Activated T-cell treated with anti-CD3 and anti-CD28 coated beads, Interleukin-2, amount 50 U/mL, for 72 hours (primary cell): Measurements from ENCODE around the gene PALLD. TPM values are rescaled to one million over a fixed set of nuclear protein-coding genes. Genes with fewer than 3 reads are reported as not detected.

Experiments used
- ATAC-seq, 2 donors: fragments of 150-1000 bp; cut with Tn5 transposase; replicated peaks in 1 of 2; 2 replicates each; pipeline ENCODE4 v1.10.0; 2021; ENCODE audit warnings: moderate library complexity in 2 of 2, mild to moderate bottlenecking in 1 of 2
- DNase-seq, 2 donors: peaks; one replicate each; pipeline ENCODE4 v3.0.0; 2021 to 2022; ENCODE audit warnings: mixed read lengths in 1 of 2
- H3K27ac Mint-ChIP-seq: one replicate; pipeline ENCODE4 v1.8.0; 2022; ENCODE audit warnings: mild to moderate bottlenecking, moderate library complexity, mixed read lengths
- H3K27me3 Mint-ChIP-seq: one replicate; pipeline ENCODE4 v1.8.0; 2022; ENCODE audit warnings: low read depth, mixed read lengths
- H3K36me3 Mint-ChIP-seq, 2 donors: one replicate each; pipeline ENCODE4 v1.8.0; 2022; ENCODE audit warnings: mixed read lengths in 2 of 2, mild to moderate bottlenecking in 1 of 2; ENCODE audit not compliant: insufficient read depth in 2 of 2
- H3K4me1 Mint-ChIP-seq: one replicate; pipeline ENCODE4 v1.8.0; 2022; ENCODE audit warnings: low read depth, mixed read lengths
- H3K4me3 Mint-ChIP-seq, 2 donors: one replicate each; pipeline ENCODE4 v1.8.0; 2022; ENCODE audit warnings: mild to moderate bottlenecking in 2 of 2, mixed read lengths in 2 of 2, moderate library complexity in 2 of 2
- H3K9me3 Mint-ChIP-seq, 2 donors: one replicate each; pipeline ENCODE4 v1.8.0; 2022; ENCODE audit warnings: mixed read lengths in 2 of 2
- total RNA-seq, 2 donors: library from RNA; stranded (reverse); gene quantifications; one replicate each; pipeline ENCODE4 v1.2.3, GENCODE V29; 2022

Gene PALLD
- total RNA-seq, 2 donors from 2014 or later: 13.5 to 16.7 TPM

DNA sequence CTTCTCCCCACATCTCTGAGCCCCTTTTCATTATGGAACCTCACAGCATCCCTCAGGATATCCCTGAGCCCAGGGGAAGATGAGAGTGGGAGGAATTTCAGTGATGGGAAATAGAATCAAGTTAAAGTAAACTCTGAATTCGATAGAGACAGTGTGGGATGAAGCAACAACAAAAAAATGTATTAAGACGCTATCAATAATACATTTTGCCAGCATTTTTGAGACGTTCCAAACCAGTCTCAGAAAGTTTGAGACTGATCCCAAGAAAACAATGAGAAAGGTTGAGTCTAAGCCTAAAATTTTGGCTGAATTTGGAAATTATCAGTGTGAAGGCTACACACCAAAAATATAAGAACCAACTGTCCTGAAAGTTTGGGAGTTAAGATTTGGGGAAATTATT is 317.0 kb downstream of the PALLD start:
- Mint-ChIP-seq H3K9me3 (no peaks in the 10 kb centered on the region), H3K4me3 (no peak overlapping the region), H3K27ac (no peak overlapping the region), H3K4me1 (peaks cover 13% of the 10 kb centered on the region), H3K27me3 (peaks cover 62% of the 10 kb centered on the region), H3K36me3 (no peaks in the 10 kb centered on the region)
- ATAC-seq: no peak
- no peak for DNase-seq

DNA sequence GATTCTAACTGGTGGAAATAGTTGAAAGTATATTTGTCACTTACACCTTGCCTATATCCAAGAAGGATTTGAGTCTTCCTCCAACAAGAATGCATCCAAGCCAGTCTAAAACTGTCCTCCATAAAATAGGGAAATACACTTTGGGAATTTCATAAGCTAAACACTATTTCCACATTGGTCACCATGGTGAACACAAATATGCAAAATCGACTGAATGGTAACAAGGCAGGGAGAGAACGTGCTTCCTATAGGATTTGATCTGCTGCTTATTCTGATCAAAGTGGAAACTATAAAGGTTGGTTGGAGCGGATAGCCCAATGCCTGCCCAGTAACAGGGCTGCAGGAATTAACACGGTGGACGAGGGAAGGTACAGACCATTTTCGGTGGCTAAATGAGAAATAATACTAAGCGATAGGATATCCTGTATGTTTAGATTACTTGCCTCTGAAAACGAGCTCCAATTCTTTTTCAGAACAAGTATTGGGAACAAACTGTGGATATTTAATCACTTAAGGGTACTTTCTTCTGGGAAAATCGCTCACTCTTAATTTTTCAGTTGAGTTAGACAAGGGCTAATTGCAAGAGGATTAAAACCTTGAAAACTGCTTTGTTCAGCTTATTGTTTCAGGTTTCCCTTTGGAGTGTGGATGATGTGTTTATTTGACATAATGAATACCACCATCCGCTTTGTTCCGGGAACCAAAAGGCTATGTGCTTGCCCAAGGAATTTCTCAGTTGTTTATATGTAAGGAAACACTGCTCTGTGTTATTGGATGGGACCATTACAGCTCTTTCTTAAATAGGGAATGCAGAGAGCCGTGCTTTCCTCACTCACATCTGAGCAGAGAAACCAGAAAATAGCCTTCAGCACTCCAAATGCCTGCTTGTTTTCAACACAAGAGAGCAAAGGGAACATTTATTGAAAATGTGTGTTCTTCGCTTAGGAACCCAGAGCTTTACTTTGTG is 318.8 kb downstream of the PALLD start:
- ATAC-seq: no peak
- no peak overlapping the region for H3K27ac Mint-ChIP-seq
- no peaks in the 10 kb centered on the region for H3K9me3 Mint-ChIP-seq
- DNase-seq: no peak
- peaks cover 13% of the 10 kb centered on the region for H3K4me1 Mint-ChIP-seq
- H3K36me3 Mint-ChIP-seq: no peaks in the 10 kb centered on the region
- peaks cover 65% of the 10 kb centered on the region for H3K27me3 Mint-ChIP-seq
- H3K4me3 Mint-ChIP-seq: no peak overlapping the region

DNA sequence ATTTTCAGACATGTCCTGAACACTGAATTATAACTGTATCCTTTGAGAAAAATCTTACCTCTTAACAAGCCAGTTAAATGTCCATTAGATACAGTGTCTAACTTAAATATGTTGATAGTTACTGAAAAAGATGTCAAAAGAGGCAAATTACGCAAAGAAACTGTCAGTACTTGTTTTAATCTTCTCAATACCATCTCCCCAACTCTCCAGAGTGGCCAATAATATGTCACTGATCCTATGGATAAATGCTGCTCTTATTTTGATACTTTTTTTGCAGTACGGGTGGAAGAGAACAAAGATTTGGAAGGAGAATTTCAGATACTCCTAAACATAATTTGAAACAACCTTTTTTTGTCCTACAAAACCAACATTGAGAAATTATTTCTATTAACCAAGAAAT is 320.5 kb downstream of the PALLD start:
- H3K4me1 Mint-ChIP-seq: peaks cover 13% of the 10 kb centered on the region
- no peak overlapping the region for H3K27ac Mint-ChIP-seq
- no peaks in the 10 kb centered on the region for H3K36me3 Mint-ChIP-seq
- no peak for DNase-seq
- ATAC-seq: no peak
- H3K27me3 Mint-ChIP-seq: peaks cover 62% of the 10 kb centered on the region
- no peaks in the 10 kb centered on the region for H3K9me3 Mint-ChIP-seq
- peak overlapping the region; percentile 34 to 54 for H3K4me3 Mint-ChIP-seq

DNA sequence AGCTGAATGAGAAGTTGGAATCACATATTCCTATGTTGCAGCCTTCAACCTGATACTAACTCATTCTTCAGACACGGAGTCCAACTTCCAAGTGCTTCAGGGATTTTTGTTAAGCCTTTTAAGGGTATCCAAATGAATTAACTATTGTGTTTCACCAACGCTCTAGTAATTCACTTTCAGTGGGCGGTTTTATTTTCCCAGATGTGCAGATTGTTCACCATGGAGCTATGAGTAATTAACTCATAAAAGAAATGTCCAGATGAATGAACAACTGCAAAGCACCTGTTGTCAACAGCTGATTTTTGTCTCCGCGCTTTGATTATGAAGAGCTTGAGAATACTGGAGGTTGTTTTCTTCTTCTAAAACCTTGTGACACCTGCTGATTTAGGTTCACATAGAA is 325.6 kb downstream of the PALLD start:
- H3K27ac Mint-ChIP-seq: no peak overlapping the region
- DNase-seq: no peak
- no peak for ATAC-seq
- H3K36me3 Mint-ChIP-seq: no peaks in the 10 kb centered on the region
- H3K27me3 Mint-ChIP-seq: peaks cover 31% of the 10 kb centered on the region
- no peaks in the 10 kb centered on the region for H3K9me3 Mint-ChIP-seq
- peaks cover 2% of the 10 kb centered on the region for H3K4me1 Mint-ChIP-seq
- no peak overlapping the region for H3K4me3 Mint-ChIP-seq

DNA sequence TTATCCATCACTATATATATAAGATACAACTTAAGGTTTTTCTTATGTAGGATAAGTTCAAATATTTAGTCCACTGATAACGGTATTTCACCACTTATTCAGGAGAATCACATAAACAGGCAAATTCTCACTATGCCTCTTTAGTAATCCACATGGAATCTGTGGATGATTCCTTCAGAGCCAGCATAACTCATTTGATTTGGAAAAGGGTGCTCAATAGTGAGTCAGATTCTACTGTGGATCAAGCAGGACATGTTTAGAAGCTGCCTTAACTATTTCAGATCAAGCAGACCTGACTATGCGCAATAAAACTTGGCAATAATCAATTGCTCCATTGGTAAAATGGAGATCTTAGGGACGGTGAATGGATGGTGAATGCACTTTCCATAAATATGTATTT is 329.1 kb downstream of the PALLD start:
- peaks cover 11% of the 10 kb centered on the region for H3K27me3 Mint-ChIP-seq
- H3K27ac Mint-ChIP-seq: no peak overlapping the region

DNA sequence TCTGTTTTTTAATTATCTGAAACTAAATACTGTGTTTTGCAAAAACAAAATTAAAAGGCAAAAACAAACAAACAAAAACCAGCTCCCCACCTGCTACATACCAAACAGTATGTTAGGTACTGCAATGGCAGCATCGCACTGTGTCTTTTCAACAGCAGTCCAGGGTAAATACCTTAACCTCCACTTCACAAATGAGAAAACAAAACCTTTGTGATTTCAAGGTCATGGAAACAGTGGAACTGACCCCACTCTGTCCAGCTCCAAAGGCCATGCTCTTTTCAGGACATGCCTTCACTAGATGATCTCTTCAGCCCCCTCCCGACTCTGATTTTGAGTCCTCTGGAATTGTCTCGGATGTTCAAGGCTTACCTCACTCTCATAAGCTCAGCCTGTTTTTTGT is 329.8 kb downstream of the PALLD start:
- Mint-ChIP-seq H3K4me3 (no peak overlapping the region), H3K4me1 (peaks cover 10% of the 10 kb centered on the region), H3K9me3 (no peaks in the 10 kb centered on the region), H3K36me3 (no peaks in the 10 kb centered on the region), H3K27me3 (peaks cover 18% of the 10 kb centered on the region), H3K27ac (no peak overlapping the region)
- DNase-seq: no peak
- ATAC-seq: no peak

More for the DNA sequence above, 329.1 kb downstream of the PALLD start:
- Mint-ChIP-seq H3K9me3 (no peaks in the 10 kb centered on the region), H3K4me1 (peaks cover 4% of the 10 kb centered on the region), H3K4me3 (no peak overlapping the region), H3K36me3 (no peaks in the 10 kb centered on the region)
- no peak for ATAC-seq
- DNase-seq: no peak

DNA sequence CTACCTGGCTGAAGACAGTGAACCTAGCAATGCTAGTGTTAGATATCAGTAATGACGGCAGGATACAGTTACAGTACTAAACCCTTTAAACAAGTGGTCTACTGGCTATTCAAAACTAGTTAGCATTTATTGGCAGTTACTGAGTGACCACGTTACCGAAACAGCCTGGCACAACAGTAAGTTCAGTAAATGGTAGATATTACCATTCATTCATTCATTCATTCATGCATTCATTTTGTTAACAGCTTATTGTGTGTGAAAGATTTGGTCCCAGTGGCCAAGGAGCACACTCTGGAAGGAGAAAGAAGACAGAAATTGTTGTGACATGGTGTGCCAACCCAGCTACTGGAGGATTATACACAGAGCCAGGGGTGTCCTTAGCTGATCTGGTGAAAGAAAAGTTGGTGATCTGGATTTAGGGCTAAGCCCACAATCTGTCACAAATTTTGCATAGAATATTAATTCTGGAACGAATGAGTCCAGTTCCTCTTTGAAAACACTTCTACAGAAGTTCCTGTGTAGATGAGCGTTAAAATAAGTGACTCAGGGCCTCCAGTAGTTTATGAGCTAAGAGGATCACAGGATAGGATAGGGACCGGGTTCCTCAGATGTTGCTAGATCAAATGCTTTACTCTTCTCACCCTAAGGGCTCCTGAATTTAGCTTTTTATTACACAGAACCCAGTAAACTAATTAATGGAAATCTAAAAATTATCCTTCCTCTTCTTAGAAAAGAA is 334.1 kb downstream of the PALLD start:
- H3K4me1 Mint-ChIP-seq: peaks cover 16% of the 10 kb centered on the region
- H3K27me3 Mint-ChIP-seq: peaks cover 50% of the 10 kb centered on the region
- no peak overlapping the region for H3K27ac Mint-ChIP-seq
- H3K36me3 Mint-ChIP-seq: no peaks in the 10 kb centered on the region
- H3K9me3 Mint-ChIP-seq: no peaks in the 10 kb centered on the region
- peak overlapping the region; percentile 89 to 92 for H3K4me3 Mint-ChIP-seq
- DNase-seq (no peak), ATAC-seq (no peak)

DNA sequence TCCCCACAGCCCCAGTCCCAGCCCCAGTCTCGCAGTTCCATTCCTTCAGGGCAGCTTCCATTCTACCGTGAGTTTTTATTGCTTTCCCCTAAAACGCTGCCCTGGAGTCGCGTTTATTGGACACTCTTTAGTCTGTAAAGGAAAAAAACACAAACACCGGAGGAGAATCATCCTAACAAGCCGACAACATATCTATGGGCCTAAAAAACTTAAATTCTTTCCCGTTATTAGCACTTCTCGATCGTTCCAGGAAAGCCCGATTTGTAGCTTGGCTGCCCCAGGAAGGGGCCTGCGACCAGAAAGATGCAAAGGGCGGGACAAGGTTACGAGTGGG is 334.7 kb downstream of the PALLD start:
- Mint-ChIP-seq H3K36me3 (no peaks in the 10 kb centered on the region), H3K9me3 (no peaks in the 10 kb centered on the region), H3K27me3 (peaks cover 52% of the 10 kb centered on the region), H3K4me1 (peaks cover 16% of the 10 kb centered on the region), H3K27ac (no peak overlapping the region), H3K4me3 (peak overlapping the region; percentile 89 to 92)
- DNase-seq (no peak), ATAC-seq (peak in 1 of 2 donors; percentile 18)

DNA sequence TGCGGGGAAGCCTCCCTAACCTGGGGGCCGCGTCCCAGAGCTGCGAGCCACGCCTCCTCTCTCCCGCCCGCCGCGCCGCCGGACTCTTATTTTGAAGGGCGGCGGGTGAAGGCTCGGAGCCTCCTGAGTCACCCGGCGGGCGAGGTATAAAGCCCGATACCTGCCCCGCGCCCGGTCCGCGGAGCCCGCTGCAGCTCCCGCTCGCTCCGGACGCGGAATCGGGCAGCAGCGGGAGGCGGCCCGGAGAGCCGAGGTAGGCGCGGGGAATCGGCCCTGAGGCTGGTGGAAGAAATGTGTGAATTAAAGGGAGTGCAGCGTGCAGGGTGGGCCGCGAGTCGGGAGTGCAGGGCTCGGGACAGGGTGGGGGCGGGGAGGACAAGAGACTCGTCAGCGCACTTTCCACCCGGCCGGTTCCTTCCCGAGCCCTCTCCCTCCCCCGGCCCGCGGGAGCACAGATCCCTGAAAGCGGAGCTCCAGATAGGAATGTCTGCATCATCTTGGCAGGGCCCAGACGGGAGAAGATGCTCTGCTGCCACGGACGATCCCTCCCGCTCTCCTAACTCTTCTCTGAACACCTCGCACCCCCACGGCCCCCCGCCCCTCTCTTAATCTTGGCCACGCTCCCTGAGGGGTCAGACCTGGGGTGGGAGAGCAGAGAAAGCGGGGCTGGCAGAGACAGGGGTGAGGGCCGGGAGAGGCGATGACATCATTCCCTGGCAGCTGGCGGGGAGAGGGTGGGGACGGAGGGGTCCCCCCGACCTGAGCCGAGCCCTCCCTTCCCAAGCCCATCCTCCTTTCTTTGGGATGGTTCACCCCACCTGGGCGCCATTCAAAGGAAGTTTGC is 335.3 kb downstream of the PALLD start:
- peak overlapping the region; percentile 89 to 92 for H3K4me3 Mint-ChIP-seq
- no peaks in the 10 kb centered on the region for H3K9me3 Mint-ChIP-seq
- H3K27ac Mint-ChIP-seq: no peak overlapping the region
- H3K27me3 Mint-ChIP-seq: peaks cover 47% of the 10 kb centered on the region
- H3K36me3 Mint-ChIP-seq: no peaks in the 10 kb centered on the region
- peaks cover 21% of the 10 kb centered on the region for H3K4me1 Mint-ChIP-seq
- ATAC-seq: peak; percentile 94 to 97
- DNase-seq: peak; percentile 79 to 80

DNA sequence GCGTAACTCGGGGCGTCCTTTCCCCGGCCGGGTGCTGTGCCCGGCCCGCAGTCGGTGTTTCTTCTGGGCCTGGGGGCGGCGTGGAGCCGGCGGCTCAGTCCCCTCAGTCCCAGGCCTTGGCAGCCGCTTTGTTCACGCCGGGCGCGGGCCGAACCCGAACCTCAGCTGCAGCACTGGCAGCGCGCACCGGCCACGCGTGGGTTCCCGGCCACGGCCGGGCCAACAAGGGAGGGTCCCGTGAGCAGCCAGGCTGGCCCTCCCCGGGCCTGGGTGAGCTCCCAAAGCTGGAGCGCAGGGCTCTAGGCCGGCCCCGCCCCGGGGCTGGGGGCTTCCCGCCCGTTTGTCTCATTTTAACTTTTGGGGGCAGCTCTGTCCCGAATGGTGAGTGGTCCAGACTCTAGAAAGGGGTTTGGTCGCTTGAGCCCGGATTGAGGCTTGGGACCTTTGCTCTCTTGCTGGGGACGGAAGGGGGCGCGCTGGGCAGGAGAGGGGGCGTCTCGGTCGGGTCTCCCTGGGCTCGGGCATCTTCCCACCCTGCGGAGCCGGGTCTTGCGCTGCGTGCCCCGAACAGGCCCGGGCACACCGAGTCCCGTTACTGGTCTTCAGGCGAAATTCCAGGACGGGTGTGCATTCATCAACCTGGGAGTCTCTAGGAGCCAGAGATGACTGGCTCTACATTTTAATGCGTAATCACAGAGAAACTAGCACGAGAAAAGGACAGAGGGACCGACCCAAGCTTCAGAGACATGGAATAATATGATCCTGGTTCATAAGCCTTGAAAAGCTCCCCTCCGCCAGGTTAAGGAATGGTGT is 336.1 kb downstream of the PALLD start:
- Mint-ChIP-seq H3K36me3 (peaks cover 0 to under 1% of the 10 kb centered on the region in 2 donors), H3K9me3 (no peaks in the 10 kb centered on the region), H3K4me1 (peaks cover 22% of the 10 kb centered on the region), H3K27me3 (peaks cover 52% of the 10 kb centered on the region), H3K27ac (no peak overlapping the region), H3K4me3 (peak overlapping the region; percentile 89 to 92)
- DNase-seq (peak in 1 of 2 donors; percentile 12), ATAC-seq (peak; percentile 7 to 12)

DNA sequence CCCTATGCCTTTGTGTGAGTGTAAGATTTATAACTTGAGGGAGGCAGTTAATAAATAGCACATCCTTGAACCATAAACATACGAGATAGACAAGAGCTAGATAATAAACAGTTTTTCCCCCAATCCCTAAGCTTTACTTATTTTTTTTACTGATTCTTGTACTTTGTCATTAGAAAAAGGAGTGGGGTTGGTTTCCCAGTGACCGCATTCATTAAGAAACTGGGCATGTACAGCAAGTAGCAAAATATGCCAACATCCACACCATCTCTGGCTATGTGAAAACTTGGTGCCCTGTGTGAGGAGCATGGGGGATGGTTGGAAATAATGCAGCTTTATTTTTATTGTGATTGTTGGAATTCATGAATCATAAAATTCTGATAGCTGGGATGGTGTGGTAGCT is 337.0 kb downstream of the PALLD start:
- Mint-ChIP-seq H3K4me1 (peaks cover 22% of the 10 kb centered on the region), H3K36me3 (peaks cover 0 to 2% of the 10 kb centered on the region in 2 donors), H3K9me3 (no peaks in the 10 kb centered on the region), H3K27me3 (peaks cover 58% of the 10 kb centered on the region), H3K4me3 (peak overlapping the region; percentile 81 to 89), H3K27ac (no peak overlapping the region)
- DNase-seq (no peak), ATAC-seq (no peak)

DNA sequence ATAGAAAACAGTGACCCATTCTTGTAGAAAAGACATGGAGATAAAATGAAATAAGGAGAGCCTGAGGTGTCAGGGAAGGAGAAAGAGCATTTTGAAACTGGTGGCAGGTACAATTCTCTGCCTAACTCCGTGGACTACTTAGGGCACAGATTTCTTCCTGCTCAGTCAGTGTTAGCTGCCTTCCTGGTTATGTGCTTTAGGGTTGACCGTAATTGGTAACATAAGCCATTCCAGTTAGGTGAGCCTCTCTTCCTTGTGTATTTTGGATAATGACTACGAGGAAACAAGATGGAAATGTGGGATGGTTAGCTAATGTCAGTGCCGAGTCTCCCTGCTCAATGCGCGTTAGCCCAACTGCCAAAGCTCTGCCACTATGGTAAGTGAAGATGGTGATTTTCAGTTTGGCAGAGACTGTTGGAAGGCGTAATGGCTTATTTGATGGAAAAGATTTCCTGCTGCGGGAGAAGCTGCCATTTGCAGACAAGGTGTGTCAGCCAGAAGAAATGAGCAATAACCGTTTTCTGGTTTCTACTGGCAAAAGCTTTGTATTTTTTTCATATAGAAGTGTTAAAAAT is 339.1 kb downstream of the PALLD start:
- Mint-ChIP-seq H3K27ac (no peak overlapping the region), H3K9me3 (no peaks in the 10 kb centered on the region), H3K4me1 (peaks cover 31% of the 10 kb centered on the region)

More for the DNA sequence above, 339.1 kb downstream of the PALLD start:
- DNase-seq (no peak), ATAC-seq (no peak)
- peak overlapping the region in 1 of 2 donors; percentile 65 for H3K4me3 Mint-ChIP-seq
- H3K36me3 Mint-ChIP-seq: peaks cover 0 to 2% of the 10 kb centered on the region in 2 donors
- peaks cover 53% of the 10 kb centered on the region for H3K27me3 Mint-ChIP-seq
